WERI-Rb-1 (cell line): ENCODE data around the gene PCDHA3.
A peak's percentile ranks its signal among the peaks of the same experiment; 100 is the strongest.
"Not testable (repeated sequence)": the region's sequence is repeated elsewhere in the genome, so short reads cannot be mapped to it uniquely, and the experiment has no call there.

Source experiments
- DNase-seq: peaks from one replicate; pipeline ENCODE4 v3.0.0-alpha.2; 2020
- H3K27ac ChIP-seq: fragments of 250-450 bp; sonication (Bioruptor Pico); 2 replicates; pipeline ENCODE4 v1.5.1; 2020; ENCODE audit warnings: mild to moderate bottlenecking, moderate library complexity
- H3K27me3 ChIP-seq: fragments of 250-450 bp; sonication (Bioruptor Pico); 2 replicates; pipeline ENCODE4 v1.5.1; 2021; ENCODE audit warnings: mild to moderate bottlenecking, low read depth, moderate library complexity; ENCODE audit not compliant: insufficient read depth, severe bottlenecking
- H3K36me3 ChIP-seq: fragments of 250-450 bp; sonication (Bioruptor Pico); 2 replicates; pipeline ENCODE4 v1.5.1; 2020; ENCODE audit warnings: mild to moderate bottlenecking, moderate library complexity
- H3K4me3 ChIP-seq: 2 replicates; pipeline ENCODE4 v1.5.1; 2011; ENCODE audit warnings: low read depth, mild to moderate bottlenecking, control low read depth, low read length
- H3K9me3 ChIP-seq: fragments of 250-450 bp; sonication (Bioruptor Pico); 2 replicates; pipeline ENCODE4 v1.5.1; 2021; ENCODE audit warnings: mild to moderate bottlenecking, moderate library complexity; ENCODE audit not compliant: severe bottlenecking
- TF ChIP-seq, protein P1 (sequence below): IDR thresholded peaks from 2 replicates; pipeline ENCODE4 v1.5.1; 2011; ENCODE audit warnings: low read depth, mild to moderate bottlenecking, control low read depth, inconsistent platforms, low read length

Gene PCDHA3

GRCh38 chr5:140828362-140828737 is 27.5 kb downstream of the PCDHA3 start:
- DNase-seq = no peak

DNA sequence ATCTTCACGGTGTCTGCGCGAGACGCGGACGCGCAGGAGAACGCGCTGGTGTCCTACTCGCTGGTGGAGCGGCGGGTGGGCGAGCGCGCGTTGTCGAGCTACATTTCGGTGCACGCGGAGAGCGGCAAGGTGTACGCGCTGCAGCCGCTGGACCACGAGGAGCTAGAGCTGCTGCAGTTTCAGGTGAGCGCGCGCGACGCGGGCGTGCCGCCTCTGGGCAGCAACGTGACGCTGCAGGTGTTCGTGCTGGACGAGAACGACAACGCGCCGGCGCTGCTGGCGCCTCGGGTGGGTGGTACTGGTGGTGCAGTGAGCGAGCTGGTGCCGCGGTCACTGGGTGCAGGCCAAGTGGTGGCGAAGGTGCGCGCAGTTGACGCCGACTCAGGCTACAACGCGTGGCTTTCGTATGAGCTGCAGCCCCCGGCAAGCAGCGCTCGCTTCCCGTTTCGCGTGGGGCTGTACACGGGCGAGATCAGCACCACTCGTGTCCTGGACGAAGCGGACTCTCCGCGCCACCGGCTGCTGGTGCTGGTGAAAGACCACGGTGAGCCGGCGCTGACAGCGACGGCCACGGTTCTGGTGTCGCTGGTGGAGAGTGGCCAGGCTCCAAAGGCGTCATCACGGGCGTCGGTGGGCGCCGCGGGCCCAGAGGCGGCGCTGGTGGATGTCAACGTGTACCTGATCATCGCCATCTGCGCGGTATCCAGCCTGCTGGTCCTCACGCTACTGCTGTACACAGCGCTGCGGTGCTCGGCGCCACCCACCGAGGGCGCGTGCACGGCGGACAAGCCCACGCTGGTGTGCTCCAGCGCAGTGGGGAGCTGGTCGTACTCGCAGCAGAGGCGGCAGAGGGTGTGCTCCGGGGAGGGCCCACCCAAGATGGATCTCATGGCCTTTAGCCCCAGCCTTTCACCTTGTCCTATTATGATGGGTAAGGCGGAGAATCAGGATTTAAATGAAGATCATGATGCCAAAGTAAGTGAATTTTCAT is 28.9 kb downstream of the PCDHA3 start:
- H3K4me3 ChIP-seq, H3K9me3 ChIP-seq, DNase-seq, H3K27ac ChIP-seq, H3K36me3 ChIP-seq, H3K27me3 ChIP-seq: not testable (repeated sequence)

More at GRCh38 chr5:140828362-140828737, 27.5 kb downstream of the PCDHA3 start:
- TF ChIP-seq, protein P1, sequence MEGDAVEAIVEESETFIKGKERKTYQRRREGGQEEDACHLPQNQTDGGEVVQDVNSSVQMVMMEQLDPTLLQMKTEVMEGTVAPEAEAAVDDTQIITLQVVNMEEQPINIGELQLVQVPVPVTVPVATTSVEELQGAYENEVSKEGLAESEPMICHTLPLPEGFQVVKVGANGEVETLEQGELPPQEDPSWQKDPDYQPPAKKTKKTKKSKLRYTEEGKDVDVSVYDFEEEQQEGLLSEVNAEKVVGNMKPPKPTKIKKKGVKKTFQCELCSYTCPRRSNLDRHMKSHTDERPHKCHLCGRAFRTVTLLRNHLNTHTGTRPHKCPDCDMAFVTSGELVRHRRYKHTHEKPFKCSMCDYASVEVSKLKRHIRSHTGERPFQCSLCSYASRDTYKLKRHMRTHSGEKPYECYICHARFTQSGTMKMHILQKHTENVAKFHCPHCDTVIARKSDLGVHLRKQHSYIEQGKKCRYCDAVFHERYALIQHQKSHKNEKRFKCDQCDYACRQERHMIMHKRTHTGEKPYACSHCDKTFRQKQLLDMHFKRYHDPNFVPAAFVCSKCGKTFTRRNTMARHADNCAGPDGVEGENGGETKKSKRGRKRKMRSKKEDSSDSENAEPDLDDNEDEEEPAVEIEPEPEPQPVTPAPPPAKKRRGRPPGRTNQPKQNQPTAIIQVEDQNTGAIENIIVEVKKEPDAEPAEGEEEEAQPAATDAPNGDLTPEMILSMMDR = no peak
- no peaks in the 10 kb centered on the region for H3K27me3 ChIP-seq
- no peak overlapping the region for H3K4me3 ChIP-seq
- peaks cover 4% of the 10 kb centered on the region; the same call in 1 of the 2 replicates for H3K36me3 ChIP-seq
- H3K9me3 ChIP-seq = peaks cover 3% of the 10 kb centered on the region
- H3K27ac ChIP-seq = no peak overlapping the region

GRCh38 chr5:140833993-140834392 is 33.1 kb downstream of the PCDHA3 start, which contains the start of gene PCDHA7:
Gene PCDHA7 (plus strand): TSS chr5:140834269. CDS start chr5:140834384, 115 bp downstream.
- TF ChIP-seq, protein P1 = 0 out of 2 replicates have a peak, but pooled peaks have one; percentile 15
- no peak for DNase-seq
- no peaks in the 10 kb centered on the region for H3K36me3 ChIP-seq
- H3K27me3 ChIP-seq = no peaks in the 10 kb centered on the region
- peak within 1 kb of the TSS; percentile 70 for H3K27ac ChIP-seq
- peak within 1 kb of the TSS; percentile 81 for H3K4me3 ChIP-seq
- peaks cover 3% of the 10 kb centered on the region for H3K9me3 ChIP-seq

GRCh38 chr5:140834439-140835008 is 33.7 kb downstream of the PCDHA3 start:
- peak; percentile 33 for DNase-seq
- not testable (repeated sequence) for H3K9me3 ChIP-seq, H3K36me3 ChIP-seq, H3K27me3 ChIP-seq
- TF ChIP-seq, protein P1 = 0 out of 2 replicates have a peak, but pooled peaks have one; percentile 15
- peak overlapping the region; percentile 81 for H3K4me3 ChIP-seq
- peak overlapping the region; percentile 70 for H3K27ac ChIP-seq

DNA sequence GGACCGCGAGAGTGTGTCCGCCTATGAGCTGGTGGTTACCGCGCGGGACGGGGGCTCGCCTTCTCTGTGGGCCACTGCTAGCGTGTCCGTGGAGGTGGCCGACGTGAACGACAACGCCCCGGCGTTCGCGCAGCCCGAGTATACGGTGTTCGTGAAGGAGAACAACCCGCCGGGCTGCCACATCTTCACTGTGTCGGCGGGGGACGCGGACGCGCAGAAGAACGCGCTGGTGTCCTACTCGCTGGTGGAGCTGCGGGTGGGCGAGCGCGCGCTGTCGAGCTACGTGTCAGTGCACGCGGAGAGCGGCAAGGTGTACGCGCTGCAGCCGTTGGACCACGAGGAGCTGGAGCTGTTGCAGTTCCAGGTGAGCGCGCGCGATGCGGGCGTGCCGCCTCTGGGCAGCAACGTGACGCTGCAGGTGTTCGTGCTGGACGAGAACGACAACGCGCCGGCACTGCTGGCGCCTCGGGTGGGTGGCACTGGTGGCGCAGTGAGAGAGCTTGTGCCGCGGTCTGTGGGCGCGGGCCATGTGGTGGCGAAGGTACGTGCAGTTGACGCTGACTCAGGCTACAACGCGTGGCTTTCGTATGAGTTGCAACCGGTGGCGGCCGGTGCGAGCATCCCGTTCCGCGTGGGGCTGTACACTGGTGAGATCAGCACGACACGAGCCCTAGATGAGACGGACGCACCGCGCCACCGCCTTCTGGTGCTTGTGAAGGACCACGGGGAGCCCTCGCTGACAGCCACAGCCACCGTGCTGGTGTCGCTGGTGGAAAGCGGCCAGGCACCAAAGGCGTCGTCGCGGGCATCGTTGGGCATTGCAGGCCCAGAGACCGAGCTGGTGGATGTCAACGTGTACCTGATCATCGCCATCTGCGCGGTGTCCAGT is 35.0 kb downstream of the PCDHA3 start:
- TF ChIP-seq, protein P1 = no peak
- no peak for DNase-seq
- Histone ChIP-seq H3K9me3 (peaks cover 2% of the 10 kb centered on the region), H3K27ac (no peak overlapping the region), H3K36me3 (no peaks in the 10 kb centered on the region), H3K27me3 (no peaks in the 10 kb centered on the region), H3K4me3 (no peak overlapping the region)
